ENCODE measurements around the gene MATN4.

MATN4 gene

DNA sequence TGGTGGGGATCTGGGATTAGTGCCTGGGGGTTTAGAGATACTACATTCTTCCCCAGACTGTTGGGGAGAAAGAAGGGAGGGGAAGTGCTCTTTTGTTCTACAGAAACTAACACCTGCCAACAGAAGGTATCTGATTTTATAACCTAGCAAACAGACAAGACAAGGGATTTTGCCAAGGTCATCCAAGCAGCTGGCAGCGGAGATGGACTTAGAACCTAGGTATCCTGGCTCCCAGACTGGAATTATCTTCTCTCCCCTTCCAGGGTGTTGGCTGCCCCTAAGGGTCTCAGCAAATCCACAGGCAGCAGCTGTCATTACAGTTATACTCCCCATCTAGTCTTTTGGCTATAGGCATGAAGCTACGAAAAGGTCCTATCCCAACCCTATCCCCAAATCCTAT is 31.7 kb upstream of the MATN4 start:
- H3K9ac ChIP-seq (ENCODE audit: low read depth, low read length), result no peak overlapping the region
- H3K9me3 ChIP-seq (ENCODE audit: control insufficient read depth, insufficient read depth, low read length), result no peaks in the 10 kb centered on the region
- H3K27ac ChIP-seq (ENCODE audit: low read depth, low read length), result peak overlapping the region; percentile 98
- H3K4me1 ChIP-seq (ENCODE audit: control insufficient read depth, insufficient read depth, low read length), result peaks cover 73% of the 10 kb centered on the region
- H3K4me3 ChIP-seq (ENCODE audit: low read depth, low read length), result no peak overlapping the region
- 0 out of 2 replicates have a peak, but pooled peaks cover 3% of the 10 kb centered on the region for H3K36me3 ChIP-seq (ENCODE audit: control insufficient read depth, insufficient read depth, low read length)
- H3K27me3 ChIP-seq (ENCODE audit: control insufficient read depth, insufficient read depth, low read length), result no peaks in the 10 kb centered on the region

DNA sequence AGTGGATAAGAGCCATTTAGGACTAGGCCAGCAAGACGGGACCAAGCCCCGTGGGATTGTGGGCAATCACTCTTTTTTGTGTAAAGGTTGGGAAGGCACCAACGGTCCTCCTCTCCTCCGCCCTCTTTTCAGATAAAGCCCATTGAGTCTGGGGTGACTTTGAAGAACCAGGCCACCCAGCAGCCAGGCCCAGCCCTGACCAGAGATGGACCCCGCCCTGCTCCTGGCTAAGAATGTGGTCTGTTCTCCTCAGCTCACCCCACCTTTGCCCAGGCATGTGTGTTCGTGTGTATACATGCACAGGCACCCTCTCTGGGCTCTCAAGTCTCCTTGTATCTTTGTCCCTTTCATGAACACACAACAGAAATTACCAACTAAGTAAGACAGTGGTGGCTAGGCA is 31.0 kb upstream of the MATN4 start:
- Histone ChIP-seq H3K4me1 (ENCODE audit: control insufficient read depth, insufficient read depth, low read length) (peaks cover 65% of the 10 kb centered on the region), H3K9ac (ENCODE audit: low read depth, low read length) (no peak overlapping the region), H3K36me3 (ENCODE audit: control insufficient read depth, insufficient read depth, low read length) (0 out of 2 replicates have a peak, but pooled peaks cover 3% of the 10 kb centered on the region)

DNA sequence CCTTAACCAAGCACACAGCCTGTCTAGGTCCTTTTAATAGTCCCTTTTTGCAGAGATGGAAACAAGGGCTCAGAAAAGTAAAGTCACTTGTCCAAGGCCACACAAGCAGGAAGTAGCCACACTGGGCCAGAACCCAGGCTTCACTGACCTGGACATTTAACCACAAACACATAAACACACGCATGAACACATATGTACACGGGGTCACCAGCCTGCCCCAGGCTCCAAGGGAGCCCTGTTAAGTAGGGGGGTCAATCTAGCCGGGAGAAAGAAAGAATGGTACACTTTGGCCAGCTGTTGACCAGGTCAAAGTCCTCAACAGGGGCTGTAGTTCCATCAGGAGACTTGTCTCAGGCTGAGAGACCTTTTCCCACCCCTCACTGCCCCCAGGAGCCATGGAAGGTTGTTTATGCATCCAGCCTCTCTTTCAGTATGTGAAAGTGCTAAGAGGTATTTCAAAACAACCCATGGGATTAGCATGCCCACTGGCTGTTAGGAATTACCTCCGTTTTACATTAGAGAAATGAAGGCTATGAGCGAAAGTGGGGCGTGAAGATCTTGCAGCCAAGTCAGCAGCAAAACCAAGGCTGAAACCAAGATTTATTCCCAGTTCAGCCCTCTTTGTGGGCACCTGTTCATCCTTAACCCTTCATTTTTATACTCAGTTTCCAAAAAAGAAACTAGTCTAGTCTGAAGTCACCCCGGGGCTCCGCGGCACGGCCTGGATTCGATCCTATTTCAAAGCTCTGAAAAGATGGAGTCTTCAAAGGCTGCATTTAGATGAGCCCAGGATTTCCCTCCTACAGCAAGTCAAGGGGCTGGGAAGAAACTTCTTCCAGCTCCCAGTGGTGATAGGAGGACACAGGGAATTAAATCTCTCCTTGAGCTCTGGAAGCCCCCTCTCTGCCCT is 30.3 kb upstream of the MATN4 start:
- peaks cover 58% of the 10 kb centered on the region for H3K4me1 ChIP-seq (ENCODE audit: control insufficient read depth, insufficient read depth, low read length)
- H3K9ac ChIP-seq (ENCODE audit: low read depth, low read length), result no peak overlapping the region
- no peaks in the 10 kb centered on the region for H3K9me3 ChIP-seq (ENCODE audit: control insufficient read depth, insufficient read depth, low read length)
- 0 out of 2 replicates have a peak, but pooled peaks cover 3% of the 10 kb centered on the region for H3K36me3 ChIP-seq (ENCODE audit: control insufficient read depth, insufficient read depth, low read length)
- no peaks in the 10 kb centered on the region for H3K27me3 ChIP-seq (ENCODE audit: control insufficient read depth, insufficient read depth, low read length)
- H3K27ac ChIP-seq (ENCODE audit: low read depth, low read length), result peak overlapping the region; percentile 78
- no peak overlapping the region for H3K4me3 ChIP-seq (ENCODE audit: low read depth, low read length)

More for the DNA sequence above, 31.0 kb upstream of the MATN4 start:
- H3K27ac ChIP-seq (ENCODE audit: low read depth, low read length), result peak overlapping the region; percentile 78
- no peak overlapping the region for H3K4me3 ChIP-seq (ENCODE audit: low read depth, low read length)
- no peaks in the 10 kb centered on the region for H3K27me3 ChIP-seq (ENCODE audit: control insufficient read depth, insufficient read depth, low read length)
- H3K9me3 ChIP-seq (ENCODE audit: control insufficient read depth, insufficient read depth, low read length), result no peaks in the 10 kb centered on the region

DNA sequence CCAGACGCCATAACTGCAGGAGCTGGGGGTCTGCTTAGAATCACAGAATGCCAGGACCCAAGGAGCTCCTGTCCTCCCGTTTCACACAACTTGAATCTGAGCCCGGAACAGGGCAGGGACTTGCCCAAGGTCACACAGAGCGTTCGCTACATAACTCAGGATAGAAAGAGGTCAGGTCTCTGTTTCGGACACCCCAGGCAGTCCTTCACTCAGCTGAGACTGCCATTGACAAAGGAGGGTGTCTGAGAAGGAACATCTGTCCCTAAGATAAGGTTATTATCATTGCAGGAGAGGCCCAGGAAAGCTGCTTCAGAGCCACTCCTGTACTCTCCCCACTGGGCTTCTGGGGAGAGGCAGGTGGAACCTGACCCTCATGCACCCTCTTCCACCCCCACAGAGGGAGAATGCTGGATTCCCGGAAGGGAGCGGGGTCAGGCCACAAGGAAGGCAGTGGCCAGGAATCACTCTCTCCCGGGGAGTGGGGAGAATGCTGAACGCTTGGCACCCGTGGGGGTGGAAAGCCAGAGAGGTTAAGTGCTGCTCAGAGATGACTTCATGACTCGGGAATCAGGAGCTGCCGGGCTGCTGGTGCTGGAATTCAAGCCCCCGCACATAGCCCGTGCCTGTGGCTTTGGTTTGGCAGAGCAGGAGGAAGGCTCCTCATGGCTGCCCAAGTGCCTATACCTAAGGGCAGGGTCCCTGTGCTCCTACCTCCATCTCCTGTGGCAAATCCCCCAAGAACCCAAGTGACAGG is 29.4 kb upstream of the MATN4 start:
- Histone ChIP-seq H3K9ac (ENCODE audit: low read depth, low read length) (peak overlapping the region; percentile 25; the same call in 1 of the 2 replicates), H3K27ac (ENCODE audit: low read depth, low read length) (peak overlapping the region; percentile 78), H3K4me3 (ENCODE audit: low read depth, low read length) (no peak overlapping the region), H3K4me1 (ENCODE audit: control insufficient read depth, insufficient read depth, low read length) (peaks cover 50% of the 10 kb centered on the region), H3K36me3 (ENCODE audit: control insufficient read depth, insufficient read depth, low read length) (peaks cover 8% of the 10 kb centered on the region; the same call in 1 of the 2 replicates), H3K9me3 (ENCODE audit: control insufficient read depth, insufficient read depth, low read length) (no peaks in the 10 kb centered on the region), H3K27me3 (ENCODE audit: control insufficient read depth, insufficient read depth, low read length) (no peaks in the 10 kb centered on the region)

DNA sequence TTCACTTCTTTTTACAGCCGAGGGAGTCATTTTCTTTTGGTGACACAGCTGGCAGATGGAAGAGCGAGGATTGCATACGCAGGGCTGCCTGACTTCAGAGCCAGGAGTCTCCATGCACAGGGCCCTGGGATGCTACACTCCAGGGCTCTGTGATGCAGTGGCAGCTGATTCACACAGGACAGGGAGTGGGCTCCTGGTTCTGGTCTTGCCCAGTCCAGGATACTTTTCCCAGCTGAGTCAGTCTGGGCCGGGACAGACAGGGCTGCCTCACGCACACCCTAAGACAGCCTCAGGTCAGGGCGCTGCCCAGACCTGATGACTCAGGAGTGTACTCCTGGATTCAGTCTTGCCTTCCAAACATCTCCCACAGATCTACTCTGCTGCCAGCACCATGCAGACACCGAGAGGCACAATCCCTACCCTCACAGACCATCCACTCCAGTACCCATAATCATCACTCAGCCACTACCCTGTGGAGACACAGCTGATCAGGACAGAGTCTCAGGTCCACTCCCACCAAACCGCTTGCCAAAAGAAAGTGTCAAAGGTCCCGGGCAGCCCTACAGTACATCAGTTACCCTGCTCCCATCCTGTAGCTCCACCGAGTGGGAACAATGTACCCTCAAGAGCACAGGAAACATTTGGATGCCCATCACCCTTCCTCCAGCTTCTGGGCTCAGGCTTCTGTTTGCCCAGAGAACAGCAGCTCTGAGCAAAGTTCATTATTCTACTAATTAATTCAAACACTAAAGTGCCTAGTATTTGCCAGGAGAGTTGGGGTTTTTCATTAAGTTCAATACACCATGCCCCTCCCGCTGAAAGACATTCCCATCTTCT is 28.6 kb upstream of the MATN4 start:
- Histone ChIP-seq H3K9me3 (ENCODE audit: control insufficient read depth, insufficient read depth, low read length) (no peaks in the 10 kb centered on the region), H3K9ac (ENCODE audit: low read depth, low read length) (no peak overlapping the region), H3K4me1 (ENCODE audit: control insufficient read depth, insufficient read depth, low read length) (peaks cover 44% of the 10 kb centered on the region), H3K27ac (ENCODE audit: low read depth, low read length) (peak overlapping the region; percentile 78), H3K27me3 (ENCODE audit: control insufficient read depth, insufficient read depth, low read length) (no peaks in the 10 kb centered on the region), H3K36me3 (ENCODE audit: control insufficient read depth, insufficient read depth, low read length) (peaks cover 16% of the 10 kb centered on the region; the same call in 1 of the 2 replicates), H3K4me3 (ENCODE audit: low read depth, low read length) (no peak overlapping the region)

DNA sequence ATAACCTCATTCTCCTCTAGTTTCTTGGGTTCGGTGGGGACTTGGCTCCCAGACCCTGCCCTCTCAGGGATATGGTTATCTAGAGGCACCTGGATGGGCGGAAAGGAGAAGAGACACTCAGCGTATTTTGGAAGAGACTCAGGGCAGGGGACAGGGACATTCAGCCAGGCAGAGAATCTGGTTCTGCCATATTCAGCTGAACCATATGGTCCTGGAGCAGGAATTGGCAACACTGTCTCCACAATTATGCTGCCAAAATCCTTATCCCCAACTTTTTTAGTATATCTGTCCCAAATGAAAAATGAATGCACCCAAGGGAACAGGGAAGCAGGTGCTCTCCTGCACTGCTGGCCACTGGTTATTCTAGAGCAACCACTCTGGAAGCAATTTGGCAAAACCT is 22.4 kb upstream of the MATN4 start:
- Histone ChIP-seq H3K27ac (ENCODE audit: low read depth, low read length) (no peak overlapping the region), H3K27me3 (ENCODE audit: control insufficient read depth, insufficient read depth, low read length) (no peaks in the 10 kb centered on the region), H3K36me3 (ENCODE audit: control insufficient read depth, insufficient read depth, low read length) (peaks cover 68% of the 10 kb centered on the region)

DNA sequence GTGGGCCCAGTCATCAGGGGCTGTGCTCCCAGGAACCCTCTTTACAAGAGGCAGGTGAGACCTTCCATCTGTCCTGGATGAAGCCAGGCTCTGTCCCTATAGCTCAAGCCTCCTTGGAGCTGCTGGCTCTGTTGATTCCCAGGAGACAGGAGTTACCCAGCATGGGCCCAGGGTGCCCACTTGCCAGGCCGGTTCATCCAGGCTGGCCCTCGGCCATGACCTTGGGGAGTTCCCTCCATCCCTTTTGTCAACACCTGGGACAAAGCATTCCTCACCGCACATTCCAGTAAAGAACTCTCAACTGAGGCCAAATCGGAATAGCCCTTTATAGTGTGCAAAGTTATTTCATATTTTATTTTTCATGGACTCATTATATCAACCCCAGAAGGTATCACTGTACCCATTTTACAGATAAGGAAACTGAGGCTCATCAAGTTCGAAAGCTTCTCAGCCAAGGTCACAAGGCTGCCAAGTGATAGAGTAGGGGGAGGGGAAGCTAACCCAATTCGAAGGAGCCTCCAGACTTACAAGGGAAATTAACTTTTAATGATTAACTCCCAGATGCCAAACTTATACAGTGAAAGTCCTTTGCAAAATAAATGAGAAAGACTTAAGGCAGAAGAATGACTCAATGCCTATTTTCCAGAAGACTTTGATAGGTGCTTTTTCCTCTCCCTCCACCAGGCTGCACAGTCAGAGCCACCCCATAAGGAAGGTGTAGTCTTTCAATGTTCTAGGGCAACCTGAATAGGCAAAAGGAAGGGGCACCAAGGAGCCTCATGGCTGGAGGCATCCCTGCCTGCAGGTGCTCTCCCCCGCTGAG is 21.6 kb upstream of the MATN4 start:
- H3K4me1 ChIP-seq (ENCODE audit: control insufficient read depth, insufficient read depth, low read length), result no peaks in the 10 kb centered on the region
- no peak overlapping the region for H3K27ac ChIP-seq (ENCODE audit: low read depth, low read length)
- H3K9me3 ChIP-seq (ENCODE audit: control insufficient read depth, insufficient read depth, low read length), result no peaks in the 10 kb centered on the region
- no peak overlapping the region for H3K4me3 ChIP-seq (ENCODE audit: low read depth, low read length)
- H3K36me3 ChIP-seq (ENCODE audit: control insufficient read depth, insufficient read depth, low read length), result peaks cover 68% of the 10 kb centered on the region
- H3K9ac ChIP-seq (ENCODE audit: low read depth, low read length), result no peak overlapping the region
- H3K27me3 ChIP-seq (ENCODE audit: control insufficient read depth, insufficient read depth, low read length), result no peaks in the 10 kb centered on the region

More for the DNA sequence above, 22.4 kb upstream of the MATN4 start:
- H3K9ac ChIP-seq (ENCODE audit: low read depth, low read length), result no peak overlapping the region
- no peak overlapping the region for H3K4me3 ChIP-seq (ENCODE audit: low read depth, low read length)
- H3K9me3 ChIP-seq (ENCODE audit: control insufficient read depth, insufficient read depth, low read length), result no peaks in the 10 kb centered on the region
- no peaks in the 10 kb centered on the region for H3K4me1 ChIP-seq (ENCODE audit: control insufficient read depth, insufficient read depth, low read length)

DNA sequence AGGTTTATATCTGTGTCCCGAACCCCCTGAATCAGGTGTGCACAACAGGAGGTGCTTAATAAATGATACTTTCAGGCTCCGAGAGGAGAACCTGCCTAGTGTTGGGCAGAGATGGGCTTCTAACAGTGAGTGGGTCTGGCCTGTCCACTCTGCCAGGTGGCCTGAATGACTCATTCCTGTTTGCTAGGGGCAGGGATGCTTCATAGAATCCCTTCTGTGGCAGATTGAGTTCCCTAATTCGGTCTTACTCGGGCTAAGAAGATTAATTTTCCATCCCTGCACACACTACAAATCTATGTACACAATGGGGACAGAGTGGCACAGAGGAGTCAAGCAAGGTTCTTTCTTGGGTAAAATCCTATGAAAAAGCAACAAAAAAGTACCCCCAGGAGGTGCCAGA is 20.4 kb upstream of the MATN4 start:
- Histone ChIP-seq H3K27ac (ENCODE audit: low read depth, low read length) (no peak overlapping the region), H3K9me3 (ENCODE audit: control insufficient read depth, insufficient read depth, low read length) (no peaks in the 10 kb centered on the region)

DNA sequence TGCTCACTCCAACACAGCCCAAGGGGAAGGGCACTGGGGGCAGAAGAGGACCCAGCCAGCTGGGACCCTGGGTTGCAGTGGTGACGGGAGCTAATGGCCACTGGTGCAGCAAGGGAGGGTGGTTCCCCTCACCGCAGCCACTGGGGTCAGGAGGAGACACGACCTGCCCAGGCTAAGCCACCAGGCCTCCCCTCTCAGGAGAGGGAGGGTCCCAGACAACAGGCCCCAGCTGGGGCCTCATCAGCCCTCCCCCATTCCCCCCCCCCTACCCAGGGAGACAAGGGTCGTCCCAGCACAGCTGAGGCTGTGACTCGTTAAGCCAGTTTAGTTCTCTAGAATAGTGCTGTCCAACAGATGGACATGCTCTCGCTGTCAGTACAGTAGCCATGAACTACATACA is 17.3 kb upstream of the MATN4 start:
- H3K9me3 ChIP-seq (ENCODE audit: control insufficient read depth, insufficient read depth, low read length), result no peaks in the 10 kb centered on the region

More for the DNA sequence above, 20.4 kb upstream of the MATN4 start:
- H3K9ac ChIP-seq (ENCODE audit: low read depth, low read length), result no peak overlapping the region
- peaks cover 68% of the 10 kb centered on the region for H3K36me3 ChIP-seq (ENCODE audit: control insufficient read depth, insufficient read depth, low read length)
- no peaks in the 10 kb centered on the region for H3K4me1 ChIP-seq (ENCODE audit: control insufficient read depth, insufficient read depth, low read length)
- no peak overlapping the region for H3K4me3 ChIP-seq (ENCODE audit: low read depth, low read length)
- H3K27me3 ChIP-seq (ENCODE audit: control insufficient read depth, insufficient read depth, low read length), result no peaks in the 10 kb centered on the region

DNA sequence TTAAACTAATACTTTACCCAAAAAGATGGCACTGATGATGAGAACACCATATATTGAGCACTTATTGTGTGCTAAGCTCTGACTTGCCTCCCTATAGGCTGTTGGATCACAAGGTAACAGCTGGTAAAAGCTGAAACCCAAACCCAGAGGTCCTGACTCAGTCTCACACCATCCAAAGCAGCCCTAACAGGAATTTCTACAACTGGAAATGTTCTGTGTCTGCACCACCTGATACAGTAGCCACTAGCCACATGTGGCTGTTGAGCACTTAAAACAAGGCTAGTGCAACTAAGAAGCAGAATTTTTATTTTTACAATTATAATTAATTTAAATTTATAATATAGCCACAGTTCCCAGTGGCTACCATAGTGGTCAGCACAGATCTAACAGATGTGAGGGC is 15.6 kb upstream of the MATN4 start:
- Histone ChIP-seq H3K27me3 (ENCODE audit: control insufficient read depth, insufficient read depth, low read length) (no peaks in the 10 kb centered on the region), H3K9ac (ENCODE audit: low read depth, low read length) (no peak overlapping the region), H3K4me1 (ENCODE audit: control insufficient read depth, insufficient read depth, low read length) (no peaks in the 10 kb centered on the region), H3K4me3 (ENCODE audit: low read depth, low read length) (no peak overlapping the region), H3K9me3 (ENCODE audit: control insufficient read depth, insufficient read depth, low read length) (no peaks in the 10 kb centered on the region), H3K27ac (ENCODE audit: low read depth, low read length) (no peak overlapping the region), H3K36me3 (ENCODE audit: control insufficient read depth, insufficient read depth, low read length) (peaks cover 26% of the 10 kb centered on the region)

More for the DNA sequence above, 17.3 kb upstream of the MATN4 start:
- no peaks in the 10 kb centered on the region for H3K27me3 ChIP-seq (ENCODE audit: control insufficient read depth, insufficient read depth, low read length)
- H3K27ac ChIP-seq (ENCODE audit: low read depth, low read length), result no peak overlapping the region
- H3K36me3 ChIP-seq (ENCODE audit: control insufficient read depth, insufficient read depth, low read length), result peaks cover 42% of the 10 kb centered on the region
- H3K4me3 ChIP-seq (ENCODE audit: low read depth, low read length), result no peak overlapping the region
- H3K9ac ChIP-seq (ENCODE audit: low read depth, low read length), result no peak overlapping the region
- H3K4me1 ChIP-seq (ENCODE audit: control insufficient read depth, insufficient read depth, low read length), result no peaks in the 10 kb centered on the region

Measured in HUES48 (cell line).